Suprapubic skin (tissue), 3 donors: ENCODE measurements around the gene TNFRSF19.

Experiments used
- CTCF ChIP-seq, 2 donors: fragments of 200-600 bp in 1 of 2; fragments of 450-650 bp in 1 of 2; sonication (generic) in 1 of 2; IDR thresholded peaks; one replicate each; pipeline ENCODE4 v1.5.1; 2016 to 2019; ENCODE audit warnings: antibody characterized with exemption in 2 of 2, mild to moderate bottlenecking in 1 of 2, moderate library complexity in 1 of 2
- EP300 ChIP-seq: sonication (generic); formaldehyde crosslinking; IDR thresholded peaks from one replicate; pipeline ENCODE4 v1.6.1; 2017; ENCODE audit warnings: antibody characterized with exemption

- TF ChIP-seq CTCF (IDR thresholded peaks at IDR 0.05) (no peak), EP300 (no peak)
These were observed 45.3 kb downstream of the TNFRSF19 start for GRCh38 chr13:23615395-23616081.
